ENCODE data around the gene SLC8B1. TPM values are rescaled to one million over a fixed set of nuclear protein-coding genes. Genes with fewer than 3 reads are reported as not detected.
"Not testable (repeated sequence)": the region's sequence is repeated elsewhere in the genome, so short reads cannot be mapped to it uniquely, and the experiment has no call there.

The SLC8B1 gene
- total RNA-seq, 1 donor from 2014 or later = 14.0 TPM

- DNase-seq (ENCODE audit: low spot score) = peak; percentile 96
Observed at GRCh38 chr12:113358381-113359132, 23.6 kb upstream of the SLC8B1 start, which contains the start of gene PLBD2. Gene PLBD2 (plus strand): TSS chr12:113358587. CDS start chr12:113358601, 14 bp downstream.

GRCh38 chr12:113354192-113354591 lies 19.3 kb upstream of the SLC8B1 start:
- DNase-seq (ENCODE audit: low spot score) = not testable (repeated sequence)

GRCh38 chr12:113351089-113351488 lies 16.2 kb upstream of the SLC8B1 start:
- DNase-seq (ENCODE audit: low spot score) = no peak

GRCh38 chr12:113348849-113349536 lies 14.1 kb upstream of the SLC8B1 start:
- DNase-seq (ENCODE audit: low spot score) = no peak

- DNase-seq (ENCODE audit: low spot score) = no peak
Observed at GRCh38 chr12:113347892-113348291, 13.0 kb upstream of the SLC8B1 start.

- no peak for DNase-seq (ENCODE audit: low spot score)
Observed at GRCh38 chr12:113347107-113347506, 12.2 kb upstream of the SLC8B1 start.

GRCh38 chr12:113346353-113346752 lies 11.4 kb upstream of the SLC8B1 start:
- no peak for DNase-seq (ENCODE audit: low spot score)

GRCh38 chr12:113345318-113345717 lies 10.4 kb upstream of the SLC8B1 start:
- no peak for DNase-seq (ENCODE audit: low spot score)

GRCh38 chr12:113341535-113341934 lies 6.6 kb upstream of the SLC8B1 start:
- no peak for DNase-seq (ENCODE audit: low spot score)

GRCh38 chr12:113340061-113340460 lies 5.2 kb upstream of the SLC8B1 start:
- no peak for DNase-seq (ENCODE audit: low spot score)

- no peak for DNase-seq (ENCODE audit: low spot score)
Observed at GRCh38 chr12:113339540-113339939, 4.6 kb upstream of the SLC8B1 start.

GRCh38 chr12:113333877-113334785 lies 778 bp downstream of the SLC8B1 start:
- peak; percentile 16 for DNase-seq (ENCODE audit: low spot score)

- no peak for DNase-seq (ENCODE audit: low spot score)
Observed at GRCh38 chr12:113333418-113333750, 1.5 kb downstream of the SLC8B1 start.

- DNase-seq (ENCODE audit: low spot score) = no peak
Observed at GRCh38 chr12:113332688-113333417, 2.1 kb downstream of the SLC8B1 start.

GRCh38 chr12:113330505-113330904 lies 4.4 kb downstream of the SLC8B1 start:
- no peak for DNase-seq (ENCODE audit: low spot score)

- DNase-seq (ENCODE audit: low spot score) = no peak
Observed at GRCh38 chr12:113329791-113330417, 5.0 kb downstream of the SLC8B1 start.

GRCh38 chr12:113329022-113329790 lies 5.7 kb downstream of the SLC8B1 start:
- DNase-seq (ENCODE audit: low spot score) = no peak

- no peak for DNase-seq (ENCODE audit: low spot score)
Observed at GRCh38 chr12:113328368-113328889, 6.5 kb downstream of the SLC8B1 start.

GRCh38 chr12:113326775-113327395 lies 8.0 kb downstream of the SLC8B1 start:
- no peak for DNase-seq (ENCODE audit: low spot score)
